ENCODE data around the gene FKBP10.

Gene FKBP10

GRCh38 chr17:41806685-41807445, 5.9 kb upstream of the FKBP10 start:
- Histone ChIP-seq H2AFZ (ENCODE audit: low read depth, low read length) (no peak overlapping the region), H4K20me1 (ENCODE audit: insufficient read depth, low read length) (no peaks in the 10 kb centered on the region), H3K36me3 (ENCODE audit: insufficient read depth, low read length) (no peaks in the 10 kb centered on the region), H3K4me2 (ENCODE audit: insufficient read depth, low read length) (no peak overlapping the region), H3K4me3 (ENCODE audit: low read depth in 1 of 2, low read length in 2 of 2) (no peak overlapping the region), H3K79me2 (ENCODE audit: insufficient read depth, low read length) (no peaks in the 10 kb centered on the region), H3K27ac (ENCODE audit: low read length) (no peak overlapping the region), H3K9ac (ENCODE audit: low read depth, low read length) (no peak overlapping the region), H3K9me3 (ENCODE audit: insufficient read depth, low read length, severe bottlenecking) (no peaks in the 10 kb centered on the region), H3K27me3 (ENCODE audit: insufficient read depth, low read length, poor library complexity) (peaks cover 7% of the 10 kb centered on the region), H3K4me1 (ENCODE audit: insufficient read depth, low read length) (peaks cover 13% of the 10 kb centered on the region)
- ATAC-seq (ENCODE audit: insufficient read depth, low read depth) (no peak), DNase-seq (no peak)
- TF ChIP-seq EZH2 (IDR thresholded peaks at IDR 0.05; ENCODE audit: borderline replicate concordance, low read depth, low read length, severe bottlenecking) (no peak), CTCF (IDR thresholded peaks at IDR 0.05; ENCODE audit: borderline replicate concordance, extremely low read depth, low read length, poor library complexity, severe bottlenecking) (no peak)

- Histone ChIP-seq H3K4me1 (ENCODE audit: insufficient read depth, low read length) (peaks cover 18% of the 10 kb centered on the region), H2AFZ (ENCODE audit: low read depth, low read length) (peak overlapping the region; percentile 70), H3K27ac (ENCODE audit: low read length) (no peak overlapping the region), H4K20me1 (ENCODE audit: insufficient read depth, low read length) (no peaks in the 10 kb centered on the region), H3K4me3 (ENCODE audit: low read depth in 1 of 2, low read length in 2 of 2) (peak overlapping the region; percentile 9 to 67; a peak in 3 of 4 replicates), H3K79me2 (ENCODE audit: insufficient read depth, low read length) (no peaks in the 10 kb centered on the region), H3K36me3 (ENCODE audit: insufficient read depth, low read length) (no peaks in the 10 kb centered on the region), H3K9me3 (ENCODE audit: insufficient read depth, low read length, severe bottlenecking) (no peaks in the 10 kb centered on the region), H3K27me3 (ENCODE audit: insufficient read depth, low read length, poor library complexity) (peaks cover 21% of the 10 kb centered on the region), H3K4me2 (ENCODE audit: insufficient read depth, low read length) (peak overlapping the region; percentile 82), H3K9ac (ENCODE audit: low read depth, low read length) (peak overlapping the region; percentile 58)
- ATAC-seq (ENCODE audit: insufficient read depth, low read depth) (0 out of 3 replicates have a peak, but pooled peaks have one; percentile 2), DNase-seq (no peak)
- TF ChIP-seq EZH2 (IDR thresholded peaks at IDR 0.05; ENCODE audit: borderline replicate concordance, low read depth, low read length, severe bottlenecking) (no peak), CTCF (IDR thresholded peaks at IDR 0.05; ENCODE audit: borderline replicate concordance, extremely low read depth, low read length, poor library complexity, severe bottlenecking) (no peak)
These were observed 1.9 kb upstream of the FKBP10 start for GRCh38 chr17:41810659-41811548.

DNA sequence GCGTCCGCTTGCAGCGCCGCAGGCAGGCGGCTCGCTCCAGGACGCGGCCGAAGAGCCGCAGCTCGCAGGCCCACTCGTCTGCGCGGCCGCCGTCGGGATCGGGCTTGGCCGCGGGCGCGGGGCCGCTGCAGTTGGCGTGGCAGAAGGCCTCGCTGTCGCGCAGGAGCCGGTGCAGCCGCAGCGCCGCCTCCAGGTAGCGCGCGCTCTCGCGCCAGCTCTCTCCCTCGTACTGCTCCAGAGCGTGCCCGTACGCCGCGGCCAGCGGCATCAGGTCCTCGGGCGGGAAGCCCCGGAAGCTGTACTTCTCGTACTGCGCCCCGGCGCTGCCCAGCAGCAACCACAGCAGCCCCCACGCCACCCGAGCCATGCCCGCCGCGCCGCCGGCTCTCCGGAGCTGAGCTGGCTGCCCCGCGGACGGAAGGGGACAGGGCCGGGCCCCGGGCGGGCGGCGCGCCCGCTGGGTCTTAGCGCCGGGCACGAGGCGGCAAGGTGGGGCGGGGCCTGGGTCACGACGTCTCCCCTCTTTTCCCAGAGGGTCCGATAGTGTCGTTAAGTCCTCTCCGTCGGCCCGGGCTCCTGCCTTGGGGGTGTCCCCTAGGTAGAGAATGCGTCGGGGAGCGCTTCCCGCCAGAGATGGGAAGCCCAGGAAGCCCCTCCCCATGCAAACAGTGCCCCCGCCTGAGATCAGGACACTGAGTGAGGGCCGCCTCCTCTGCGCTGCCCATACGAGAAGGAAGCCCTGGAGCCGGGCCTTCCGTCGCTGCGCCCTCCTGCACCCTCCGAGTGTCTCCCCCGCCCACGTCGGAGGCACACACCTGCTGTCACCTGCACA, 1.0 kb upstream of the FKBP10 start, which contains the start of gene P3H4:
Gene P3H4 (minus strand): TSS at position 401 of the 832 bp plus-strand sequence. CDS start 34 bp downstream, at position 367.
- H3K36me3 ChIP-seq (ENCODE audit: insufficient read depth, low read length): no peaks in the 10 kb centered on the region
- peak within 1 kb of the TSS; percentile 70 for H2AFZ ChIP-seq (ENCODE audit: low read depth, low read length)
- peak; percentile 44 for TF ChIP-seq EZH2 (IDR thresholded peaks at IDR 0.05; ENCODE audit: borderline replicate concordance, low read depth, low read length, severe bottlenecking)
- peak; percentile 58 for TF ChIP-seq CTCF (IDR thresholded peaks at IDR 0.05; ENCODE audit: borderline replicate concordance, extremely low read depth, low read length, poor library complexity, severe bottlenecking)
- H3K27ac ChIP-seq (ENCODE audit: low read length): no peak within 1 kb of the TSS
- no peaks in the 10 kb centered on the region for H3K79me2 ChIP-seq (ENCODE audit: insufficient read depth, low read length)
- H3K4me1 ChIP-seq (ENCODE audit: insufficient read depth, low read length): peaks cover 18% of the 10 kb centered on the region
- DNase-seq (peak; percentile 56), ATAC-seq (ENCODE audit: insufficient read depth, low read depth) (peak; percentile 88)
- no peaks in the 10 kb centered on the region for H4K20me1 ChIP-seq (ENCODE audit: insufficient read depth, low read length)
- peak within 1 kb of the TSS; percentile 58 for H3K9ac ChIP-seq (ENCODE audit: low read depth, low read length)
- peaks cover 21% of the 10 kb centered on the region for H3K27me3 ChIP-seq (ENCODE audit: insufficient read depth, low read length, poor library complexity)
- H3K4me3 ChIP-seq (ENCODE audit: low read depth in 1 of 2, low read length in 2 of 2): peak within 1 kb of the TSS; percentile 30 to 67; a peak in 3 of 4 replicates
- H3K9me3 ChIP-seq (ENCODE audit: insufficient read depth, low read length, severe bottlenecking): no peaks in the 10 kb centered on the region
- peak within 1 kb of the TSS; percentile 82 for H3K4me2 ChIP-seq (ENCODE audit: insufficient read depth, low read length)
